NCI-H2107 treated with DMSO at 0.1 percent for 48 hours (cell line): ENCODE data around the gene PILRA.
"Not testable (repeated sequence)": the region's sequence is repeated elsewhere in the genome, so short reads cannot be mapped to it uniquely, and the experiment has no call there.

Source experiments
- DNase-seq: peaks from one replicate; lab custom pipeline; 2025; ENCODE audit not compliant: unreplicated experiment; lab: John Stamatoyannopoulos, UW

Gene PILRA

DNA sequence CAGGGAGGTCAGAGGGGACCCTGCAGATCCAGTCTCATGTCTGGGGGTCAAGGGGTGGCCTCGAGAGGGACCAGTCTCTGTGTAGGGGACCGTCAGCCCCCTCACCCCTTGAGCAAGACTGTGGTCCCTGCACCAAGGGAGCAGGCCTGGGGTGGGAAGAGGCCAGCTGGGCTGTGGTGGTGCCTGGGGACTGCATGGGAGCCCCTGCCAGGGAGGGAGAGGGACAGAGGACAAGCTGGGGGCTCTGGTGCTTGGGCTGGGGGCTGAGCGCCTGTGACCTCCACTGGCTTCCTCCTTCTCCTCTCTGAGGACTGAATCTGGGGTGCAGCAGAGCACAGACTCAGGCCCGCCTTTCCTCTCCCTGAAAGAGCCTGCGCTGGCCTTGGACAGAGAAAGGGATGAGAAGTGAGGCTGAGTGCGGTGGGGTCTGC, 16.1 kb upstream of the PILRA start:
- no peak for DNase-seq

DNA sequence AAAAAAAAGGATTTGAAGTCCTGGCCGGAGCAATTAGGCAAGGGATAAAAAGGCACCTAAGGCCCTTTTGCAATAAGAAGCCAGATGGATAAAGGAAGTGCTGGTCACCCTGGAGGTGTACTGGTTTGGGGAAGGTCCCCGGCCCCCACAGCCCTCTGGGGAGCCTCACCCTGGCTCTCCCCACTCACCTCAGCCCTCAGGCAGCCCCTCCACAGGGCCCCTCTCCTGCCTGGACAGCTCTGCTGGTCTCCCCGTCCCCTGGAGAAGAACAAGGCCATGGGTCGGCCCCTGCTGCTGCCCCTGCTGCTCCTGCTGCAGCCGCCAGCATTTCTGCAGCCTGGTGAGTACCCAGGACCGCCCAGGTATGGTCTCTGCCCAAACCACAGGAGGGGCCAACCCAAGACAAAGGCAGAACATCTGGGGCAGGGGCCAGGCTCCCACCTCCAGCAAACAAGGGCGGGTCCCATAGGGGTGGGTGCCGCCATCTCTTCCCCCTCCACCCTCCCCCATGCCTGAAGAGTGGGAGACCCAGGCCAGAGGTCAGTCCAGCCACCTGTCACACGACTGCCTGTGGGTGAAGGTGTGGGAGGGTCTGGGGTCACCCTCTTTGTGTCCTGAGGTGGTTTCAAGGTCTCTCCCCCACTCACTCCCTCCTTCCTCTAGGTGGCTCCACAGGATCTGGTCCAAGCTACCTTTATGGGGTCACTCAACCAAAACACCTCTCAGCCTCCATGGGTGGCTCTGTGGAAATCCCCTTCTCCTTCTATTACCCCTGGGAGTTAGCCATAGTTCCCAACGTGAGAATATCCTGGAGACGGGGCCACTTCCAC, 15.0 kb upstream of the PILRA start, which contains the start of gene PILRB:
PILRB (plus strand) TSS at position 91 of the 830 bp plus-strand sequence; CDS start at position 277, 186 bp downstream.
- no peak for DNase-seq

DNA sequence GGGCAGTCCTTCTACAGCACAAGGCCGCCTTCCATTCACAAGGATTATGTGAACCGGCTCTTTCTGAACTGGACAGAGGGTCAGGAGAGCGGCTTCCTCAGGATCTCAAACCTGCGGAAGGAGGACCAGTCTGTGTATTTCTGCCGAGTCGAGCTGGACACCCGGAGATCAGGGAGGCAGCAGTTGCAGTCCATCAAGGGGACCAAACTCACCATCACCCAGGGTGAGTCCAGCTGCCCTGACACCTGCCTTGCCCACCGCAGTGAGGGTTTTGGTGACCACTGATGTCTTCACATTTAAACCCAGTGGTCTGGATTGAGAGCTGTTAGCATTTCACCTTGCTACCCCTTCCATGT, 14.5 kb upstream of the PILRA start:
- DNase-seq, result no peak

DNA sequence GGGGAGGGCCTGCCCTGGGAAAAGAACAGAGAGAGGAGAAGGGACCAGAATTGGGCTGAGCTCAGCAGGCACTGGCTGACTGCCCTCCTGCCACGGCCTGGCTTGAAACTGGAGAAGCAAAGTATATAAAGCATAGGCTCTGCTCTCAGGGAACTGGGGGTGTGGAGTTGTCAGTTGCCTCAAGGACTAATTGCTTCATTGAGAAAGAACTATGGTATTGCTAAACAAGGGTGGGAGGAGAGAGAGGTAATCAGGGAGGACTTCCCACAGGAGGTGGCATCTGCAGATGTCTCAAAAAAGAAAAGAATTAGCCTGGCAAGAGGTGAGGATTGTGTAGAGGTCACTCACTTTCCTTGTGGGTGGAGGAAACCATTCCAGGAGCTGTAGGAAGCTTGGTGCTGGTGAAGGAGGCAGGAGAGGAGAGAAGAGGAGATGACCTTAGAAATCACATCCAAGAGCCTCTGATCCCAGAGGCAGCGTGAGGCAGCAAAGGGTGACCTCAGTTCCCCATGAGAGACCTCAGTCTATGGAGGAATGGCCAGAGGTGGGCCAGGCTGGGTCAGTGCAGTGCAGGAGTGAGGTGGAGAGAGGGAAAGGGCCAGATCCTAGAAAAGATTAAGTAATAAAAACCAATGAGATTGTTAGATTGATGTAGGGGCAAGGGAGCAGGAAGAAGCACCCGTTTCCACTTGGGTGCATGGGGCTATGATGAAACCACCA, 13.0 kb upstream of the PILRA start:
- no peak for DNase-seq

DNA sequence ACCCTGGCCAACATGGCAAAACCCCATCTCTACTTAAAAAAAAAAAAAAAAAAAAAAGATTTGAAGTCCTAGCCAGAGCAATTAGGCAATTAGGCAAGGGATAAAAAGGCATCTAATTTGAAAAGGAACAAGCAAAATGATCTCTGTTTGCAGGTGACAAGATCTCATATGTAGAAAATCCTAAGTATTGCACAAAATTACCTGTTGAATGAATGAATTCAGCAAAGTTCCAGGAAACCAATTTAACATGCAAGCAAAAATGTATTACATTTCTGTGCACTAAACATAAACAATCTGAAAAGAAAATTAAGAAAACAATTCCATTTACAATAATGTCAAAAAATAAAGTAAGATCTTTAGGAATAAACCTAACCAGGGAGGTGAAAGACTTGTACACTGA, 10.2 kb upstream of the PILRA start:
- no peak for DNase-seq

DNA sequence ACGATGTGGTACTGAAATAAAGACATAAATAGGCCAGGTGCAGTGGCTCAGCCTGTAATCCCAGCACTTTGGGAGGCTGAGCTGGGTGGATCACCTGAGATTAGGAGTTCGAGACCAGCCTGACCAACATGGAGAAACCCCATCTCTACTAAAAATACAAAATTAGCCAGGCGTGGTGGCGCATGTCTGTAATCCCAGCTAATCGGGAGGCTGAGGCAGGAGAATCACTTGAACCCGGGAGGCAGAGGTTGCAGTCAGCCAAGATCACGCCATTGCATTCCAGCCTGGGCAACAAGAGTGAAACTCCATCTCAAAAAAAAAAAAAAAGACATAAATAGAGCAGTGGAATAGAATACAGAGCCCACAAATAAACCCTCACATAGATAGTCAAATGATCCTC, 9.5 kb upstream of the PILRA start:
- DNase-seq, result not testable (repeated sequence)

DNA sequence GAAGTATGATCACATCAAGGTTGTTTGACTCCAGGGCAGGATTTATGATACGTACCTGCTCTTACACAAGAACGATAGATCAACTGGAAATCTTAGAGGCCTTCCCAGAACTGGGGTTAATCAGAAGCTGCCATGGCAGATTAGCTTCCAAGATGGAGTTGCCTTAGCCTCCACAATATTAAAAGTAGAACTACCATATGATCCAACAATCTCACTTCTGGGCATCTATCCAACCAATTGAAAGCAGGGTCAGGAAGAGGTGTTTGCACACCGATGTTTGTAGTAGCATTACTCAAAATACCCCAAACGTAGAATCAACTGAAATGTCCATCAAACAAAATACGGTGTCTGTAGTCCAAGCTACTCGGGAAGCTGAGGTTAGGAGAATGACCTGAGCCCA, 8.8 kb upstream of the PILRA start:
- DNase-seq, result no peak

DNA sequence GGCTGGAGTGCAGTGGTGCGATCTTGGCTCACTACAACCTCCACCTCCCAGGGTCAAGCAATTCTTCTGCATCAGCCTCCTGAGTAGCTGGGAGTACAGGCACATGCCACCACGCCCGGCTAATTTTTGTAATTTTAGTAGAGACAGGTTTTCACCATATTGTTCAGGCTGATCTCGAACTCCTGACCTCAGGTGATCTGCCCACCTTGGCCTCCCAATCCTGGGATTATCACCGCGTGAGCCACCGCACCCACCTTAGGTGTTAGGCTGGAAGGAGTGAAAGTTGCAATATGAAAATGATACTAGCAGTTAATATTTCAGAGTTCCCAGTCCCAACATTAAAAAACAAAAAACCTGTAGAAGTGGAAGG, 7.3 kb upstream of the PILRA start:
- DNase-seq, result not testable (repeated sequence)

DNA sequence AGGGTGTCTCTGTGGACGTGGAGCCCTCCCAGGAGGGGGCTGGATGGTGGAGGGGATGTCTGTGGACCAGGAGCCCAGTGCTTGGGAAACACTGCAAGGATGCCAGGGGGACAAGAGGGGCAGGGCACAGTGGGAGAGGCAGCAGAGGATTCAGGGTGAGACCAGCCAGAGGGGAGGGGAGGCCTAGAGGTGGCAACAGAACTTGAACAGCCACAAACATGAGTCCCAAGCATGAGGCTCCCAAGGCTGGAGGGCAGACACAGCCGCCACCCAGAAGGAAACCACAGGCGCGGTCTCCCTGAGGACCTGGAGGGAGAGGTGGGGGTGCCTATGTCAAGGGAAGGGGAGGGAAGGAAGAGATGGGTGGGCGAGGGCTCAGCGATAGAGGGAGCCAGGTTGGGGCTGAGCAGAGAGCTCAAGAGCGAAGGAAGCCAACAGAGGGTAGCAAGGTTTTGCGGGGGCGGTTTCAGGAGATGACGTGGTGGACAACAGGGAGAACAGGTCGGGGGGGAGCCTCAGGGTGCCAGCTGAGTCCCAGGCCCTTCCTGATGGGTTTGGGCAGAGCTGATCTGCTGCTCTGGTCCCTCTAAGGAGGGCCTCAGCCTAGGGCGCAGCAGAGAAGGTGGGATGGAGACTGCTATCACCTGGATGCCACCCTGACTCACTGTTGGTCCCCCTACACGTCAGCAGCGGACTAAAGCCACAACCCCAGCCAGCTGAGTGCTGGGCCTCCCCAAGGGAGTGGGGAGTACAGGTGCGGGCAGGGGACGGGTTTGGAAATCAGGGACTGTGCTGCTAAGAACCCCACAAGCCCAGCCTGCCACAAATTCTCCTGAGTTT, 6.7 kb upstream of the PILRA start:
- DNase-seq, result no peak

DNA sequence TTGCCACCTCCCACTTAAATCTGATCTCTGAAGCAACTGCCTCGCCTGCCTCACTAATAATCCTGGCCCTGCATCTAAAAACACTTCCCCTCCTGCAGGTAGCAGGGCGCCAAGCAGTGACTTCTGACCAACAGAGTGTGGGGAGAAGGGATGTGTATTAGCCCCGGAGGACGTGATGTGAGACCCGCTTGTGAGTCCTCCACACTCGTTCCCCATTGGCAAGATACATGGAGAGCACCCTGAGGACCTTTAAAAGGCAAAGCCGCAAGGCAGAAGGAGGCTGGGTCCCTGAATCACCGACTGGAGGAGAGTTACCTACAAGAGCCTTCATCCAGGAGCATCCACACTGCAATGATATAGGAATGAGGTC, 6.1 kb upstream of the PILRA start:
- no peak for DNase-seq

DNA sequence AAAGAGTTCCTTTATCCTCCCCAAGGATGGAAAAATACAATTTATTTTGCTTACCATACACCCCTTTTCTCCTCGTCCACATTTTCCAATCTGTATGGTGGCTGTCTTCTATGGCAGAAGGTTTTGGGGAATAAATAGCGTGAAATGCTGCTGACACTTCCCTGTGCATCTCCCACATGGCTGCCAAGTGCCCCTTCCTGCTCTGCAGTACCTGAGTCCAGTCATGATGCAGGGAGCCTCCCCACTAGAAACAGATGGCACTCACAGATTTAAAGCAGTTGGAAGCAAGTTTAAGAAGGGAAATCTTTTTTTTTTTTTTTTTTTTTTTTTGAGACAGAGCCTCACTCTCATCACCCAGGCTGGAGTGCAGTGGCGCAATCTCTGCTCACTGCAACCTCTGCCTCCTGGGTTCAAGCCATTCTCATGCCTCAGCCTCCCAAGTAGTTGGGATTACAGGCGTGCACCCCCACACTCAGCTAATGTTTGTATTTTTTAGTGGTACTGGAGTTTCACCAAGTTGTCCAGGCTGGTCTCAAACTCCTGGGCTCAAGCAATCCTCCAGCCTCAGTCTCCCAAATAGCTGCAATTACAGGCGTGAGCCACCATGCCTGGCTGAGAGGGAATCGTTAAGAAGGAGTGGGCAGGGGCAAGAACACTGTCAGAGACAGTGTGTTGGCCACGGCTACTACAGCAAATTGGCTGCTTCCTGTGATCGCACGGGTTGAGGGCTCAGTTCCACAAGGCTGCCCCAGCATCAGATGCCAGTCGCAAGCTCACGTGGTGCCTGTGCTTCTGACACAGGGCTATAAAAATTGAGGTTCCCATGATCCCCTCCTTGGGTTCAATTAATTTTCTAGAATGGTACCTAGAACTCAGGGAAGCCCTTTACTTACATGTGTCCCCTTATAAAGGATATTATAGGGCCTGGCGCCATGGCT, 5.3 kb upstream of the PILRA start:
- DNase-seq, result no peak

DNA sequence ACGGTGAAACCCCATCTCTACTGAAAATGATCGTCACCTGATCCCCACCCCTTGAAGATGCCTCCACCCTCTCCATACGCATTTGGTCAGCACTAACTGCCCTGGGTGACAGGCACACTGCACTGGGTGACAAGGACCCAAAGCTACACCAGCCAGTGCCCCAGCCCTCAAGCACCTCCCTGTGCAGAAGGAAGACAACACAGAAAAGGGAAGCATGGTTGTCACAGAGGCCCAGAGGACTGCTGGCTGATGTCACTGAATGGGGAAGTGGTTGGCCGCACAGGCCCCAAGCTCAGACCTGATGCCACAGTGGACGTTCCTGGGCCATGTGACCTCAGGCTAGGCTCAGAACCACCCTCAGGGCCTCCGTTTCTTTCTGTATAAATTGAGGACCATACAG, 4.2 kb upstream of the PILRA start:
- no peak for DNase-seq

DNA sequence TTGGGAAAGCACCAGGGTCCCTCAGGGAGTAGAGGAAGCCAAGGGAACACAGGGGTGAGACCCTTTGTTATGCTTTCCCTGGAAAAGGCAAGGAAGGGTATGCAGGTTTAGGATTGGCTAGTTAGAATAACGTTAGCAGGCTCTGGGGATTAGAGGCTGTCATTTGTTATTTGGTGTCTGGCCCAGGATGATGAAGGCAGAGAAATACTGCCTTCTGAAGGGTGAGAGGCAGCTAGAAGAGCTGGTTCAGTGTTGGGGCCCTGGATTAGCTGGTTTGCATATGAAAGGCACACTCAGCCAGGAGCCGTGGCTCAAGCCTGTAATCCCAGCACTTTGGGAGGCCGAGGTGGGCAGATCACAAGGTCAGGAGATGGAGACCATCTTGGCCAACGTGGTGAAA, 3.0 kb upstream of the PILRA start:
- DNase-seq, result no peak

DNA sequence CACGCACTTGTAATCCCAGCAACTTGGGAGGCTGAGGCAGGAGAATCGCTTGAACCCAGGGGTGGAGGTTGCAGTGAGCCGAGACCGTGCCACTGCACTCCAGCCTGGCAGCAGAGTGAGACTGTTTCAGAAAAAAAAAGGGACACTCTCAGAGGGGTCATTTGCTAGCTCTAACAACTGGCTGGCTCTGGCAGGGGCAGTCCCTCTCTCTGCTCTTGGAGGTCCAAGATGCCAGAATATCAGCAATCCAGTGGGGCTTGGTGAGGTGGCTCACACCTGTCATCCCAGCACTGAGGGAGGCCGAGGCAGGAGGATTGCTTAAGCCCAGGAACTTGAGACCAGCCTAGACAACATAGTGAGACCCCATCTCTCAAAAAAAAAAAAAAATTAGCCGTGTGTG, 2.5 kb upstream of the PILRA start:
- no peak for DNase-seq

DNA sequence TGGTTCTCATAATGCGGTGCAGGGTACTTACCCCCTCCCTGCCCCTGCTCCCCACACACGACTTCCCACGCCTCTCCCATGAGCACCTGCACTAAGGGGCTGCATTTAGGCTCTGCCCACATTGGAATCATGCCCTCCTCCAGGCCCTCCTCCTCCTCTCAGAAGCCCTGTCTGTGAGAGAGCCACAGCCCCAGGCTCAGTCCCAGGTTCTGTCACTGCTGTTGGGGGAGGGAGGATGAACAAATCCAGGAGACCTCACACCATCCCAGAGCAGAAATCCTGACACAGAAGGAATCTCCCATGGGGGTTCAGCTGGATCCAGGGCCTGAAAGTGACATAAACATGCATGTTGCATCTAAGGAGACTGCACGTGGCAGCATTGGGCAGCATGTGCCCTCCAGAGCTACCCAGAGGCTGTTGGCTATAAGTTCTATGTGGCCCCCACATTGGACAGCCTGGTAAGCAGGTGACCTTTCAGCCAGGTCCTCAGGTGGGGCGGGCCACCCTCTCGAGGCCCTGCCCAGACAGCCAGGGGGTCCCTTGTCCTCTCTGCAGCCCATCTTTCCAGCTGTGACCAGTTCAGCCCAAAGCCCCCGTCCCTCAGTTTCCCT, 1.6 kb upstream of the PILRA start:
- no peak for DNase-seq

DNA sequence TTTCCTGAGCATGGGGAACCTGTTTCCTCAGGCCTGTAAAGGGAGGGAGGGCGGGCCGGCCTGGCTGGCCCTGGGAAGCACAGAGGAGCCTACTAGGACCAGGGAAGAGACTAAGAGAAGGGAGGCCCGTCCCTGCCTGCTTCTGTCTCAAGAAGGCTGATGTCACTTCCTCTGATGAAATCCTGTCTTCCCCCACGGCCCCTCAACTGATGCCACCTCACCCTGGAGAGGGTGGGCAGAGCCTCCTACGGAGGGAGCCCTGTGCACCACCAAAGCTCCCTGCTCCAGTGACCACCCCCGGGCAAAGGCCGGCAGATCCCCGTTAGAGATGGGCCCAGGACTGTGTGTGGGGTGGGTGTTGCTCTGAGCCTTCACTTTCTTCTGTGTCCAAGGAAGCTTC, 1.0 kb upstream of the PILRA start:
- DNase-seq, result no peak

DNA sequence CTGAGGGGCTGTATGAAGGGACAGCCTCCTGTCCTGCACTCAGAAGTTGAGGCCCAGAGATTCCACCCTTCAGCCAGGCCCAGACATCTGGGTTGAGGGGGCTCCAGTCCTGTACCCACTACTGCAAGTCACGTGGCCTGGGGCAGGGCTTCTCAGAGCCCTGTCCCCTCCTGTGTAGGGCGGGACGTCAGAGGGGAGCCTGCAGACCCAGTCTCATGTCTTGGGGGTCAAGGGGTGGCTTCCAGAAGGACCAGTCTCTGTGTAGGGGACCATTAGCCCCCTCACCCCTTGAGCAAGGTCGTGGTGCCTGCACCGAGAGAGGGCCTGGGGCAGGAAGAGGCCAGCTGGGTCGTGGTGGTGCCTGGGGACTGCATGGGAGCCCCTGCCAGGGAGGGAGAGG, 593 bp upstream of the PILRA start:
- no peak for DNase-seq

DNA sequence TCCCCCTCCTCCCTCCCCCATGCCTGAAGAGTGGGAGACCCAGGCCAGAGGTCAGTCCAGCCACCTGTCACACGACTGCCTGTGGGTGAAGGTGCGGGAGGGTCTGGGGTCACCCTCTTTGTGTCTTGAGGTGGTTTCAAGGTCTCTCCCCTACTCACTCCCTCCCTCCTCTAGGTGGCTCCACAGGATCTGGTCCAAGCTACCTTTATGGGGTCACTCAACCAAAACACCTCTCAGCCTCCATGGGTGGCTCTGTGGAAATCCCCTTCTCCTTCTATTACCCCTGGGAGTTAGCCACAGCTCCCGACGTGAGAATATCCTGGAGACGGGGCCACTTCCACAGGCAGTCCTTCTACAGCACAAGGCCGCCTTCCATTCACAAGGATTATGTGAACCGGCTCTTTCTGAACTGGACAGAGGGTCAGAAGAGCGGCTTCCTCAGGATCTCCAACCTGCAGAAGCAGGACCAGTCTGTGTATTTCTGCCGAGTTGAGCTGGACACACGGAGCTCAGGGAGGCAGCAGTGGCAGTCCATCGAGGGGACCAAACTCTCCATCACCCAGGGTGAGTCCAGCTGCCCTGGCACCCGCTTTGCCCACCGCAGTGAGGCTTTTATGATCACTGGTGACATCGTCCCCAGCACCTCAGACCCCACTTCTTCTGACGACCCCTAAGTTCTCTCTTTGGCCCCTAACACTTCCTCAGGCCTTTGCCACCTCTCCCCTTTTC, 747 bp downstream of the PILRA start:
- DNase-seq, result not testable (repeated sequence)

DNA sequence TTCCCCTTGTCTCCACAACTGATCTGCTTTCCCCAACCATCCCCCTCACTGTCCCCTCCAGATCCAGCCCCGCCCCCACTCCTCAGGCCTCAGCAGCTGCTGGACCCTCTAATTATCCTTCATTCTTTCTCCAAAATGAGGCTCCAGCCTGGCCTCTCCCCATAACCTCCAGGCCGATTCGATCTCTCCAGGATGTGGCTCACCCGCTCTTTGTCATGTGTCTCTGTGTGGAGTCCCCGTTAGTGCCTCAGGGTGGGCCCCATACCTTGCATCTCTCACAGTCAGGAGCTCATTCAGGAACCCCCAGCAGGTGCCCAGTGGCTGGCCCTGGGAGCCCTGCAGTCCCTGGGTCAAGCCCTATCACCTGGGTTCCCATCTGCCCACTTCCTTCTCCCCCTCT, 1.3 kb downstream of the PILRA start:
- no peak for DNase-seq

DNA sequence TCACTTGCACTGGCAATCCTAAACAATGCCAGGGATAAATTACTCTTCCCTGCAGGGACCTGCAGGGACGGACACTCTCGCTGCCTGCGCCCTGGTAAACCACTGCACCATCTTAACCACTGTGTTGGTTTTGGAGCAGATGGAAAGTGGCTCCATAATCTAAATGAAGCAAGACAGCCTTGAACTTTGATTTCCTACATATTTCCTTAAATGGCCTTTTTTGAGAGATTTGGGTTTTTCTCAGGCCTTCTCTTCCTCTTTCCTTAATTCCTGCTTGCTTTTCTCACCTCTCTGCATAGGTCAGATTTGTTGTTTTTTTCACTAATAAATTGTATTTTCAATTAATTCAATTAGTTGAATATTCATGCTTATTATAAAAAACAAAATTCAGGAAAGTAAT, 2.8 kb downstream of the PILRA start:
- no peak for DNase-seq
